ENCODE measurements around the gene LAMTOR4.

- TF ChIP-seq CTCF (optimal IDR thresholded peaks at IDR 0.05 in 1 of 3, IDR thresholded peaks at IDR 0.05 in 1 of 3, conservative IDR thresholded peaks at IDR 0.05 in 1 of 3; ENCODE audit: extremely low read depth in 1 of 3, insufficient read depth in 2 of 3, low read length in 3 of 3) (no peak), EZH2 (IDR thresholded peaks at IDR 0.05; ENCODE audit: low read length) (no peak)
Observed at GRCh38 chr7:100128637-100128963, 20.1 kb upstream of the LAMTOR4 start.

All from keratinocyte (primary cell).